ENCODE measurements around the gene COMMD8. TPM values are rescaled to one million over a fixed set of nuclear protein-coding genes. Genes with fewer than 3 reads are reported as not detected.

COMMD8 gene
- total RNA-seq, 1 donor from 2014 or later = 23.9 TPM

DNA sequence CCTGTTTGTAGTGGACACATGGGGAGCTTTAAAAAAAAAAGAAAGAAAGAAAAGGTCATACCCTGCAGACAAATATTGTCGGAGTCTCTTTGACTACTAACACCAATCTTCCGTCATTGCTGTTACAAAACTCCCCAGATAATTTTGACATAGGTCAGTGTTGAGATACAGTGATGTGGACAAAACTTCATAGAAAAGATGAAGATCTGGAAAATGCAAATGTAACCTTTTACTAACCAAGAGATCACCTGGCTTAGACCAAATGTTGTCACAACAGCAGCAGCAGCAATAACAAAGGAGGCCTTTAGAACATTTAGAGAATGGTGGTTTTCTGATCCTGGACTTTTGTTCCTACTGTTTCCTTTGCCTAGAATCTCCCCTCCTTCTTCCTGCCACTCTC, 8.1 kb upstream of the COMMD8 start:
- intact Hi-C loops (cut with micrococcal nuclease) = loop anchor here (1.0 kb wide), 1 partner anchor 11 kb away; no protein-coding TSS in a partner anchor
- H3K4me3 Mint-ChIP-seq = no peak overlapping the region

DNA sequence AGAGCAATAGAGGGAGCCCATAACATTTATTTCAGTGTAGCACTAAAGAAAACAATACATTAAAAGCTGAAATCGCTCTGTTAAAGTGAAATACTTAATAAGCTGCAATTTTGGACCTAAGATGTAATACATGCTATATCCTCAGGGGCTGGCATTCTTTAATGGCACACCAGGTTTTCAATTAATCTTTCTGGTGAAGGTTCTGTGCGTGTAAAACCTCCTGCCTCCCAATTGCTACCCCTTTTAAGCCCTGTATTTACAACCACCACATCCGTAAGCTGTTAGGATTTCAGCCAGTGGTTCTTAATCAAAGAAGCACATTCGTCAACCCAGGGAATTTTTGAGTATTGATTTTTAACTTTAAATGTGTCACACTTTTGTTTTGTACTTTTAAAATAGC, 7.6 kb upstream of the COMMD8 start:
- TF ChIP-seq, protein P1, sequence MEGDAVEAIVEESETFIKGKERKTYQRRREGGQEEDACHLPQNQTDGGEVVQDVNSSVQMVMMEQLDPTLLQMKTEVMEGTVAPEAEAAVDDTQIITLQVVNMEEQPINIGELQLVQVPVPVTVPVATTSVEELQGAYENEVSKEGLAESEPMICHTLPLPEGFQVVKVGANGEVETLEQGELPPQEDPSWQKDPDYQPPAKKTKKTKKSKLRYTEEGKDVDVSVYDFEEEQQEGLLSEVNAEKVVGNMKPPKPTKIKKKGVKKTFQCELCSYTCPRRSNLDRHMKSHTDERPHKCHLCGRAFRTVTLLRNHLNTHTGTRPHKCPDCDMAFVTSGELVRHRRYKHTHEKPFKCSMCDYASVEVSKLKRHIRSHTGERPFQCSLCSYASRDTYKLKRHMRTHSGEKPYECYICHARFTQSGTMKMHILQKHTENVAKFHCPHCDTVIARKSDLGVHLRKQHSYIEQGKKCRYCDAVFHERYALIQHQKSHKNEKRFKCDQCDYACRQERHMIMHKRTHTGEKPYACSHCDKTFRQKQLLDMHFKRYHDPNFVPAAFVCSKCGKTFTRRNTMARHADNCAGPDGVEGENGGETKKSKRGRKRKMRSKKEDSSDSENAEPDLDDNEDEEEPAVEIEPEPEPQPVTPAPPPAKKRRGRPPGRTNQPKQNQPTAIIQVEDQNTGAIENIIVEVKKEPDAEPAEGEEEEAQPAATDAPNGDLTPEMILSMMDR (IDR thresholded peaks at IDR 0.05) = no peak
- CTCF ChIA-PET = interaction anchor here (1.2 to 2.5 kb wide), 2 partner anchors 11 to 12 kb away, joined by 3 to 9 read pairs; no protein-coding TSS in a partner anchor

More for the DNA sequence above, 8.1 kb upstream of the COMMD8 start:
- no peak overlapping the region for H3K27ac Mint-ChIP-seq
- no peaks in the 10 kb centered on the region for H3K9me3 Mint-ChIP-seq
- DNase-seq (no peak), ATAC-seq (ENCODE audit: low read depth) (no peak)
- ChIA-PET CTCF (interaction anchor here (1.2 to 2.5 kb wide), 2 partner anchors 11 to 12 kb away, joined by 3 to 9 read pairs; no protein-coding TSS in a partner anchor), POLR2A (no interaction called here)
- H3K36me3 Mint-ChIP-seq (ENCODE audit: low read depth) = no peaks in the 10 kb centered on the region
- H3K27me3 Mint-ChIP-seq = no peaks in the 10 kb centered on the region
- TF ChIP-seq, protein P1 (IDR thresholded peaks at IDR 0.05) = no peak
- H3K4me1 Mint-ChIP-seq = peaks cover 2% of the 10 kb centered on the region

DNA sequence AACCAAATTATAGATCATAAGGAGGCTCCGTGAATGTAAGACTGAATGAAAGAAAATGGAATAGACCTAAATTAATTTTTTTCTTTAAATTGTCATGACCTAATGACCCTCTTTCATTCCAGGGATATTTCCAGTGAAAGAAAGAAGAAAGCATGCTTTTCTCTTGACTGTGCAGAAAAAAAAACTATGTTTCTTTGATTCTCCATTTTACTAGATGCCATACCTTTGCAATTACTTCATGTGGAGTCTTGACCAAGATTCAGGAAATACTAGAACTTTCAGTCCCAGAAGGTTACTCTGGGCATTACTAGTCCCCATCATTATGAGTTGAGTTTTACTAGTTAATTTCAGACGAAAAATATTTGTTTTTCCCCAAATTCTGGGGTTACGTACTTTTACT, 6.4 kb upstream of the COMMD8 start:
- Mint-ChIP-seq H3K36me3 (ENCODE audit: low read depth) (no peaks in the 10 kb centered on the region), H3K27me3 (no peaks in the 10 kb centered on the region), H3K4me3 (no peak overlapping the region), H3K9me3 (peaks cover 4% of the 10 kb centered on the region), H3K27ac (no peak overlapping the region), H3K4me1 (peaks cover 17% of the 10 kb centered on the region)
- ChIA-PET CTCF (no interaction called here), POLR2A (no interaction called here)
- ATAC-seq (ENCODE audit: low read depth) (no peak), DNase-seq (no peak)
- TF ChIP-seq, protein P1 (IDR thresholded peaks at IDR 0.05) = no peak
- intact Hi-C loops (cut with micrococcal nuclease) = no loop called here

More for the DNA sequence above, 7.6 kb upstream of the COMMD8 start:
- ATAC-seq (ENCODE audit: low read depth) = no peak
- Mint-ChIP-seq H3K36me3 (ENCODE audit: low read depth) (no peaks in the 10 kb centered on the region), H3K27ac (no peak overlapping the region), H3K4me3 (no peak overlapping the region), H3K4me1 (peaks cover 6% of the 10 kb centered on the region), H3K27me3 (no peaks in the 10 kb centered on the region), H3K9me3 (no peaks in the 10 kb centered on the region)
- POLR2A ChIA-PET = no interaction called here
- DNase-seq = no peak
- intact Hi-C loops (cut with micrococcal nuclease) = loop anchor here (1.0 kb wide), 1 partner anchor 11 kb away; no protein-coding TSS in a partner anchor

DNA sequence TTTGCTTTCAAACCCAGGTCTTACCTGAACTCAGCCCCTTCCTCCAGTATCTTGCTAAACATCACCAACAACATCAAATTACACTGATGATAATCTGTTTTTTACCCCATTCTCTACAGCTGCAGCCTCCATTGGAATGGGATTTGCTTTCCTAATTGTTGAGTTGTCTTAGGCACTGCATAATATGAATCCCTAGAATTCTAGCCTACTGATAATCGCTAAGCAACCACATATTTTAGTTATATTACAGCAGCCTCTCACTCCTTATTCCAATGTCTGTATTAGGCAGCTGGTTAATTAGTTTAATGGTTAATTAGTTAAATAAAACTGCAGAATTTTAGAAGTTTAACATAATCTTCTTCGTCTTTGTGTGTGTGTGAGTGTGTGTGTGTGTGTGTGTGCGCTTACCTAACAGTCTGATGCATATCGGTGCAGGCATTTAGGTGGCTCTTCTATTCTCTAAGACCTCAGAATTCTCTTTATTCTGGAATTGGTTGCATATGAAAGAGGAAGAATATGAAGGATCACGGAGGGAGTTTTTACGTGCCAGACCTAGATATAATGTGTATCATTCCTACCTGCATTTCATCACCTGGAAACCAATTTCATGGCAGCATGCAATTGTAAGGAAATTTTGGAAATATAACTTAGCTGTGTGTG, 5.3 kb upstream of the COMMD8 start:
- TF ChIP-seq, protein P1 (IDR thresholded peaks at IDR 0.05) = no peak
- no peaks in the 10 kb centered on the region for H3K27me3 Mint-ChIP-seq
- ATAC-seq (ENCODE audit: low read depth) (no peak), DNase-seq (no peak)
- peaks cover 4% of the 10 kb centered on the region for H3K9me3 Mint-ChIP-seq
- ChIA-PET CTCF (no interaction called here), POLR2A (no interaction called here)
- no peak overlapping the region for H3K4me3 Mint-ChIP-seq
- H3K36me3 Mint-ChIP-seq (ENCODE audit: low read depth) = no peaks in the 10 kb centered on the region
- peaks cover 28% of the 10 kb centered on the region for H3K4me1 Mint-ChIP-seq
- no peak overlapping the region for H3K27ac Mint-ChIP-seq
- intact Hi-C loops (cut with micrococcal nuclease) = no loop called here

DNA sequence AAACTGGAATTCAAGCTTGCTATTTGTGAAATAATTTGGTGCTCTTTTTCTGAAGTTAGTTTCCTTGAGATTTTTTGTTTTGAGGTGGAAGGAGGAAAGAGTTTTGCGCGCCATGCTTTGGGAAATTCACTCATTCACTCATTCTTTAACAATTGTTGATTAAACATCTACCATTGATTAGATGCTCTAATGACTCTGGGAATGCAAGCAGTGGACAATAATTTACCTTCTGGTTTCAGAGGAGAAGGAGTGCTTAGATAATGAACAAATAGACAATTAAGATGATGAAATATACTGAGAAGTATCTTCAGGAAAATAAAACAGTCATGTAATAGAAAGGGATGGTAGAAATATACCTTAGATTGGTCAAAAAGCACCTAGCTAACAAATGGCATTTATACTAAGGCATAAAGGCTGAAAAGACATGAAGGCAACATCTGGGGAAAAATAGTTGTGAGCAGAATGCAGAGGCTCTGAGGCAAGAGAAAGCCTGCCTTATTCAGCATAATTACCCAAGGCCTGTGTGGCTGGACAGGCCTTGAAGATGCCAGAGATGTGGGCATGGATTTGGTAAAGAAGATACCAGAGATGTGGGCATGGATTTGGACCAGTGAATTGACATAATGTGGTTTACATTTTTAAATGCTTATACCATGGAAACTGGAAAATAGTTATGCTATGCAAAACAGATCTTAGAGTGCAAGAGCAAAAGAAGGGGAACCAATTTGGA, 2.7 kb upstream of the COMMD8 start:
- no peaks in the 10 kb centered on the region for H3K27me3 Mint-ChIP-seq
- H3K27ac Mint-ChIP-seq = peak overlapping the region; percentile 81
- ATAC-seq (ENCODE audit: low read depth) (no peak), DNase-seq (no peak)
- POLR2A ChIA-PET = interaction anchor here (4.7 kb wide), 1 partner anchor 18 kb away, joined by 71 read pairs; the partner anchor contains the start of gene ATP10D
- H3K9me3 Mint-ChIP-seq = peaks cover 4% of the 10 kb centered on the region
- CTCF ChIA-PET = interaction anchor here (0.9 to 1.2 kb wide), 3 partner anchors 17 to 45 kb away, joined by 3 read pairs; partner anchors contain the start of gene ATP10D
- intact Hi-C loops (cut with micrococcal nuclease) = no loop called here
- no peaks in the 10 kb centered on the region for H3K36me3 Mint-ChIP-seq (ENCODE audit: low read depth)
- TF ChIP-seq, protein P1 (IDR thresholded peaks at IDR 0.05) = no peak
- peaks cover 50% of the 10 kb centered on the region for H3K4me1 Mint-ChIP-seq
- H3K4me3 Mint-ChIP-seq = no peak overlapping the region
